Stomach (tissue), 4 donors: ENCODE results near the gene UGT1A8.

Source experiments
- EP300 ChIP-seq: sonication (generic); formaldehyde crosslinking; IDR thresholded peaks from one replicate; pipeline ENCODE4 v1.6.1; 2017; ENCODE audit warnings: antibody characterized with exemption
- POLR2A ChIP-seq, 4 donors: fragments of 450-650 bp; IDR thresholded peaks; one replicate each; pipeline ENCODE4 v1.6.1; 2016; ENCODE audit warnings: antibody characterized with exemption in 4 of 4, control low read depth in 2 of 4, mild to moderate bottlenecking in 1 of 4, moderate library complexity in 1 of 4
- POLR2AphosphoS5 ChIP-seq, 3 donors: sonication (generic); formaldehyde crosslinking; IDR thresholded peaks; one replicate each; pipeline ENCODE4 v1.6.1; 2016; ENCODE audit warnings: antibody characterized with exemption in 3 of 3
- TF ChIP-seq, protein P1 (sequence below), 7 experiments: fragments of 450-650 bp in 4 of 7; fragments of 200-600 bp in 3 of 7; sonication (generic) in 3 of 7; IDR thresholded peaks; one replicate each; pipeline ENCODE4 v1.5.1; 2016 to 2019; ENCODE audit warnings: antibody characterized with exemption in 7 of 7, control low read depth in 2 of 7, mild to moderate bottlenecking in 1 of 7

- TF ChIP-seq, protein P1, sequence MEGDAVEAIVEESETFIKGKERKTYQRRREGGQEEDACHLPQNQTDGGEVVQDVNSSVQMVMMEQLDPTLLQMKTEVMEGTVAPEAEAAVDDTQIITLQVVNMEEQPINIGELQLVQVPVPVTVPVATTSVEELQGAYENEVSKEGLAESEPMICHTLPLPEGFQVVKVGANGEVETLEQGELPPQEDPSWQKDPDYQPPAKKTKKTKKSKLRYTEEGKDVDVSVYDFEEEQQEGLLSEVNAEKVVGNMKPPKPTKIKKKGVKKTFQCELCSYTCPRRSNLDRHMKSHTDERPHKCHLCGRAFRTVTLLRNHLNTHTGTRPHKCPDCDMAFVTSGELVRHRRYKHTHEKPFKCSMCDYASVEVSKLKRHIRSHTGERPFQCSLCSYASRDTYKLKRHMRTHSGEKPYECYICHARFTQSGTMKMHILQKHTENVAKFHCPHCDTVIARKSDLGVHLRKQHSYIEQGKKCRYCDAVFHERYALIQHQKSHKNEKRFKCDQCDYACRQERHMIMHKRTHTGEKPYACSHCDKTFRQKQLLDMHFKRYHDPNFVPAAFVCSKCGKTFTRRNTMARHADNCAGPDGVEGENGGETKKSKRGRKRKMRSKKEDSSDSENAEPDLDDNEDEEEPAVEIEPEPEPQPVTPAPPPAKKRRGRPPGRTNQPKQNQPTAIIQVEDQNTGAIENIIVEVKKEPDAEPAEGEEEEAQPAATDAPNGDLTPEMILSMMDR (IDR thresholded peaks at IDR 0.05) = no peak
- no peak for TF ChIP-seq POLR2AphosphoS5 (IDR thresholded peaks at IDR 0.05)
- no peak for TF ChIP-seq POLR2A (IDR thresholded peaks at IDR 0.05)
- TF ChIP-seq EP300 = no peak
Measured at GRCh38 chr2:233671290-233672161, 54.1 kb downstream of the UGT1A8 start, which contains the start of gene UGT1A9.
